NCI-H2196 (cell line): ENCODE results near the gene ANKRD6.

Source experiments
- DNase-seq: peaks from one replicate; lab custom pipeline; 2025; ENCODE audit not compliant: unreplicated experiment; lab: John Stamatoyannopoulos, UW

ANKRD6 gene

DNA sequence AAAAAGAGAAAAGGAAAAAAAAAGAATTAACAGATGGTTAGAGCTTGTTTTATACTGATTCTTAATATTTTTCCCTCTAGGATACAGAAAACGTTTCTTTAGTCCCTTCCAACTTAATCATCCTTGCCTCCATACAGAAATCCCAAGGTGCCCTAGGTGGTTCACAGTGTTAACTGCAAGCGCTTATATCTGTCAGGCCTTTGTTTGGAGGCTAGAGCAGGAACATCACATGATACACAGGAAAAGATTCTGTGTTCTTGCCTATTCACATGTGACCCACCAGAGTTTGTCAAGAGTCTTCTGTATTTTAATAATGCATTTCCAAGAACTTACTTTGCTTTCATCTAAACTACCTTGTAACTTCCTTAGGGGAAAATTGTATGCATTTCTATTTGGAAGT, 31.3 kb downstream of the ANKRD6 start:
- DNase-seq = no peak

DNA sequence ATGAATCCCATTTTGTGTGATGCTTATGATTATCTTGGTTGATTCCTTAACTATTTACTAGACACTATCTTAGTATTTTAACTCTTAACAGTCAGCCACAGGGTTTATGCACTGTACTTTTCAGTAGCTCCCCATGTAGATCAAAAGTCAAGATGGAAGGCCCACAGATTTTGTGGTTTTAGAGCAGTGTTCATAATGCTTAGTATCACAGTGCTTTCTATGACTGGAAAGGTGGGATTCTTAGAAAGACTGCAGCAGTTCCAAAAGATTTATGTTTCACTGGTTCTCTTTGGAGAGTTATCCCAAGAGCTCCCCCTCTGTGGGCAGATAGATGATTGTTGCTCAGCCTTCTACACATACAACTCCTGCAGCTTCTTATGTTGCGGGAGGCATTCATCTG, 34.5 kb downstream of the ANKRD6 start:
- DNase-seq = no peak

DNA sequence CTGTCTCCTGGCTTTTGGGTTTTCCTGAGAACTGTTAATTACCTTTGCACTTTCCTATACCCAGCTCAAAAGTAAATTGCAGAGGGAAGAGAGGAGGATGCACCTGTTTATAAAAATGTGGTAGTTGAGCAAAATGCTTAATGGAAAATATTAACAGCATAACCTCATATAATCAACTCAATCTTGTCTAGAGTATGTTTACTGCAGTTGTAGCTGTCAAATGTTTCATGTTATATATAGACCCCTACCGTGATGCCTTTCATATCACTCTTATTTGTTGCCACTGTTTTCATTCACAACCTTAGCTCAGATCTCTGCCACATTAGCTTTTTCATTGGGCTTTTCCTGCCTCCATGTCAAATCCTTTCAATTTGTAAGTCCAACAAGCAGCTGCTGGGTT, 36.0 kb downstream of the ANKRD6 start:
- DNase-seq = no peak

DNA sequence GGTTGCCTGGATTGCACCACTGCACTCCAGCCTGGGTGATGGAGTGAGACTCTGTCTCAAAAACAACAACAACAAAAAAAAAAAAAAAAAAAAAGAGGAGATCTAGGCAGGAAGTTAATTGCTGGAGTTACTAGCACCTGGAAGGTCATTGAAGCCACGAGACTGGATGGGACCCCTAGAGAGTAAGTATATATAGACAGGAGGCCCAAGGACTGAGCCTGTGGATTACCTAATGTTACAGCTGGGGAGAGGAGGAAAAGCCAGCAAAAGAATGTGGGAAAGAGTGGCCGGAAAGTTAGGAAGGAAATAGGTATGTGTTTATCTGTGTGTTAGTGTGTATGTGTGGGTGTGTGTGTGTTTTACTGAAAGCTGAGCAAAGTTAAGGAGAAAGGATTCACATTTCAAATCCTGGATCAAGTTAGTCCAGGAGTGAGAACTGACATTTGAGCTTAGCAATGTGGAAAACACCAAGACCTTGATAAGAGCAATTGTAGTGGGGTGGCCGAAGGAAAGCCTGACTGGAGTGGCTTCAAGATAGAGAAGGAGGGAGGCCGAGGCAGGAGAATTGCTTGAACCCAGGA, 38.4 kb downstream of the ANKRD6 start:
- DNase-seq = no peak

DNA sequence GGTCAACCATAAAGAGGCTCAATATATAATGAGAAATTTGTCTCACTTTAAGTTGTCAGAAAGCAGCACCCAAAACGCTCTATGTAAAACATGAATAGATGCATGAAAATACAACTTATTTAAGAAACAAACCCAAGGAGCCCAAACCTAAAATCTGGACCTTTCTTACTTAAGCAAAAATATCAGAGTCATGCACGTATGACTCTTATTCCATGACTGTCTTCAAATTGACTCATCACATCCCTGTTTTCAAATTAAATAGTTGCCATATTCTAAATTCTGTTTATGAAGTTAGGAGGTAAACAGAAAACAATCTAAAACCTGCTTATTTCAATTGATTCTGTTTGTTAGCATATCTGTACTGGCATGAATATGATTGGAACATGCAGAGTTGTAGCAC, 42.1 kb downstream of the ANKRD6 start:
- no peak for DNase-seq

DNA sequence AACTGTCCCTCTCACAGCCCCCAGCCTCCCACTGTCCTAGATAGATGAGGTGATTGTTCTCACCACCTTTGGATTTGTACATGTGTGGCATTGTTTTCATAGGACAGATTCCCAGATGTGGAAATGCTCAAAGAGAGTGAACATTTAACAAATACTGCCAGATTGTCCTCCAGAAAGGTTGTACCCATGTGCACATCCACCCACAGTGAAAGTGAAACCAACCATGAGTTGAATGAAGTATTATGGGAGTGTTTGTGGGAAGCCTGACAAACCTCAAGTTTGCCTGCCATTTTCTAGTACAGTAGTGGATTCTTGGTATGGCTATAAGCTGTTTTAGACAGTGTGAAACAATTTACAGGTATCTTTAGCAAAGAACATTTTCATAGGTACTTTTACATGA, 42.7 kb downstream of the ANKRD6 start:
- DNase-seq = peak; percentile 15

DNA sequence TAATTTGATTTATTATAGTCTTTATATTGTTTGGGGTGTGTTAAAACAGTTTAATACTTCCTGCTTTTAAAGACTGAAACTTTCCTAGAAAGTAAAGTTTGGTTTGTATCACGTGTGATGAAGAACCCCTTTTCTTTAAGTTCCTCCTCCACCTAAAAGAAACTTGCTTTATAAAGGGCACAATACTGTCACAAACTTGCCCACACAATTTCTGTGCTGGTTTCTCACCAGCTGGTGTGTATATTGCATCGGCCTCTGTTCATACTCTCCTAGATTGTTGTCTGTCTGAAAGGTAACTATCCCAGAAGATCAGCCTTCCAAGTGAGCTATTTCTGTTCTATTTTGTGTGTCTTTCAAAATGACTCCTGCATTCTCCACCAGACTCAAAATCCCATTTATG, 46.9 kb downstream of the ANKRD6 start:
- DNase-seq = no peak

DNA sequence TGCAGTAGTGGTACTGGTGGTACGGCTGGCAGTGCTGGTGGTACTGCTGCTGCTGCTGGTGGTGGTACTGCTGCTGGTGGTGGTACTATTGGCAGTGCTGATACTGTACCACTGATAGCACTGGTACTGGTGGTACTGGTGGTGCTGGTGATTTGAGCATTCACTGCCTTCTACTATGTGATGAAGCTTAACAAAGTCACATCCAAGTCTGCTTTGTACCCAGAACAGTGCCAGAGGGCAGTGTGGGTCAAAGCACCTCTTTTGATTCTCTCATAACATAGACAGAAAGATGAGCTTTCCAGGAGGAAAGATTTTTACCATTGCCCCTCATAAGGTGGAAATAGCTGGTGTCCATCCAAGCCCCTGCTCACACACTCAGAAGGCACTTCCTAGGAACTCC, 48.7 kb downstream of the ANKRD6 start:
- DNase-seq = no peak

DNA sequence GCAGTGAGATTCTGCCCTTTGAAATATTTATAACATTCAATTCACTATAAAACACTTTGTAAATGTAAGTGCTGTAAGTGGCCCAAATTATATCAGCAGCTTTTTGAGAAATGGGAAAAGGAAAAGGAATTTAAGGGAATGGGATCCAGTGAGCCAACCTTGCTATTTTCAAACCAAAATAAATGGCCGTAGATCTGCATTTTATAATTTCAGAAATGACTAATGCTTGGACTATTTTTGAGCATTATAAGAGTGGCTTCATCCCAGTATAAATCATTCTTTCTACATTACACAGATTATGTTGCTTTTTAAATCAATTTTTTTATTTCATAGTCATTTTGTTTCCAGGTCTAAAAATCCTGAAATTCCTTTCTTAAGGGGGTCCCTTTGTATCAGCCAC, 49.2 kb downstream of the ANKRD6 start:
- DNase-seq = no peak

DNA sequence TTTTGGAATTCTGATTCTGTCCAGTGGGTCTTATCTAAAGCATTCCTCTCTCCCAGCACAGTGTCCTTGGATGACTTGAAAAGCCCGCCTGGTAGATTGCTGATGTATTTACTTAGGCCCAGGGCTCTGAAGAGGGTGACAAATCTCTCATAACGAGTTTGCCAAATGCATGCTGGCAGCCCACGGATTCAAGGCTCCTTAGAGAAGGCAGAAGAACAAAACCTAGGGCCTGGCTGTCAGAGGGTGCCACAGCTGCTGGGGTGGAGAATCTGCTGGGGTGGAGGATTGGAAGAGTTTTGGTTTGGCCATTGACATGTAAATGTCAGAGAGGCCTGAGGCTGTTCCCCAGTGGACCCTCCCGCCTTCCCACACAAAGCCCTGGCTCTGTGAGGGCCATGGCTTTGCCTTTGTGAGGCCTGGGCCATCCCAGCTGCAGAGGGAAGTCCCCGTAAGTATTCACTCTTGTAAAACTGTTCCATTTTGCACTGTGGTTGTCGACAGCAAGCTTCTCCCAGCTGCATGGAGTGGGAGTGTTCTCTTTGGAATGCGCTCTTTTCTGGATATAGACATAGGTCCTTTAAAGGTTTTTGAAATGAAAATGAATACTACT, 50.3 kb downstream of the ANKRD6 start:
- DNase-seq = peak; percentile 11

DNA sequence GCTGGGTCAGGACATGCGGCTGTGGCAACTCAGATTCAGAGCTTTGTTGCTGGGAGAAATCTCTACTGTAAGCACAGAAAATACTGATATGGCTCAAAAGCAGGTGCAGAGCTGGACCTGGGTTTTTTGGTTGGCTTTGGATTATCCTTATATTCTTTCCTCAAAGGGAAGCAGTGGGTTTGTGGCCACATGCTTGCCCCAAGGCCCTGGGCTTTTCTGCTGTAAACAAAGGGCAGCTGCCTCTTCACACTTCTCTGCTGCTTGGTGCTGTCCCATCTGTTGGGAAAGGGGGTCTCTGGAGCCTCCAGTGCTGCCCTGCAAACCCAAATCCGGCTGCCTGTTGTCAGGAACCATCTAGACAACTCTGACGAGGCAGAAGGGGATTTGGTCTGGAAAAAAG, 52.4 kb downstream of the ANKRD6 start:
- no peak for DNase-seq

DNA sequence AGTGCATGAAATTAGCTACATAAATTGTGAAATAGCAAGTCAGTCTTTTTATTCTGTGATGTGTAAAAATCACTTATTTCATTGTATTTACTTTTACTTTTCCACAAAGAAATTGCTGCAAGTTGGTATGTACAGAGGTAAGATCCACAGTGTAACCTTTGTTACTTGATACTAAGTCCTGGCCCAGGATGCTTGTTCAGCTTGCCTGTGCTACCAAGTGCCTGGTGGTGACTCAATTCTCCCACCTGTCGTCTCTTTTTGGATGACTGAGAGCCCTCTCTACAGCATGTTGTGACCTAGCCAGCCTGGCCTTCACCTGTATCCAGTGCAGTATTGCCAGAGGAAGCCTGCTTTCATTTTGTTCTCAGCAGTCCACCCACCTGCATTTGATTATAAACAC, 54.9 kb downstream of the ANKRD6 start:
- peak; percentile 75 for DNase-seq

DNA sequence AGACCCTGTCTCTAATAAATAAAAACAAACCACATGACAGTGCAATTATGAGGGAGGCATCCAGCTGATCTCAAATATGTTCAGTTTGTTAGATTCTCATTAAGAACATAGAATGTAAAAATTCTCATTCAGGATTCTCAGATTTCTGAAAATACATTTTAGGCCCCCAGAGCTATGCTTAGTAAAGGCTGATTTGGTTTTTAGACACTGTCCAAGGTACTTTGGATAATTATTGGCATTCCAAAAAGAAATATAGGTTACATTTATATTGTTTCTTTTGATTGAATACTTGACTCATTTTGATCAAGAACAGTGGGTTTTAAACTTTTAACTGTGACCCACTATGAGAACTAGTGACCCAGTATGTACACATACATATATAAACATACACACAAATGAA, 55.5 kb downstream of the ANKRD6 start:
- no peak for DNase-seq

DNA sequence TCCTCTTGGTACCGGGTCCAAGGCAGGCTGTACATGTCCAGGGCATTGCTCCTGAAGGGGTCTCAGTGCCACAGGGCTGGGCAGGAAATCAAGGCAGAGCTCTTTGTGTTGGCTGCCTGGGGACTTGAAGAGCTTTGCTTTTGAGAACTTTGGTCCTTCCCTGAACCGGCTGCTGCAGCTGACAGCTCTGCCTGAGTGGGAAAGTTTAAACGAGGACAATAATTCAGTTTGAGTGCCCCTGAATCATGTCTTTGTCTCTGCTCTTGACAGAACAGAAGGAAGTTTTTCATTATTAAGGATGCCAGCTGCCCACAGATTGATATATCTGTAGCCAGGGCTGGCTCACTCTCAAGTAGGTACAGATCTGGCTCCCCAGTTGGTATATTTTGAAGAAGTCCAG, 56.1 kb downstream of the ANKRD6 start:
- DNase-seq = no peak

DNA sequence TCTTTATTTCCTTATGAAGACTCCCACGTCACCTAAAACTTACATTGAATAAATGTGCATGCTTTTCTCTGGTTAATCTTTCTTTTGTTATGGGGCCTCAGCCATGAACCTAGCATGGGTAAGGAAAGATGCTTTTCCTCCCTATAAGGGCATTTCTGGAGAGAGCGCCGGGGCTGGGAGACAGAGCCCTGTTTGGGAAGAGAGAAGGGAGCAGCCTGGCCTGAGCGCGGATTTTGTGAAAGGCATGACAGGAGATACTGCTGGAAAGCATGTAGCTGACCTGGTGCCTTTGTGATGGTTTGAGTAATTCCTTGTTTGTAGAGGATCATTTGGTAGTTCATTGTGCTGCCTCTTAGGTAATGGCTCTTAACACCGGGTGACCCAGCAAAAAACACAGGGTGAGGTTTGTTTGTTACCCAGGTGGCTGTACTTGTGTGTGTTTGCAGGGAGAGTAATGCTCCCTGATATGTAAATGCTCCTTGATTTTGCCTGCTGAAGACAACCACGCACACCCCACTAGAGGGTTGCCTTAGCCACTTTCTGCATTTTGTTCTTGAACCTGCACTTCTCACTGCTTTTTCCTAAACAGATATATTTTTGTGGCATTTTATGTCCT, 59.2 kb downstream of the ANKRD6 start:
- peak; percentile 67 for DNase-seq

DNA sequence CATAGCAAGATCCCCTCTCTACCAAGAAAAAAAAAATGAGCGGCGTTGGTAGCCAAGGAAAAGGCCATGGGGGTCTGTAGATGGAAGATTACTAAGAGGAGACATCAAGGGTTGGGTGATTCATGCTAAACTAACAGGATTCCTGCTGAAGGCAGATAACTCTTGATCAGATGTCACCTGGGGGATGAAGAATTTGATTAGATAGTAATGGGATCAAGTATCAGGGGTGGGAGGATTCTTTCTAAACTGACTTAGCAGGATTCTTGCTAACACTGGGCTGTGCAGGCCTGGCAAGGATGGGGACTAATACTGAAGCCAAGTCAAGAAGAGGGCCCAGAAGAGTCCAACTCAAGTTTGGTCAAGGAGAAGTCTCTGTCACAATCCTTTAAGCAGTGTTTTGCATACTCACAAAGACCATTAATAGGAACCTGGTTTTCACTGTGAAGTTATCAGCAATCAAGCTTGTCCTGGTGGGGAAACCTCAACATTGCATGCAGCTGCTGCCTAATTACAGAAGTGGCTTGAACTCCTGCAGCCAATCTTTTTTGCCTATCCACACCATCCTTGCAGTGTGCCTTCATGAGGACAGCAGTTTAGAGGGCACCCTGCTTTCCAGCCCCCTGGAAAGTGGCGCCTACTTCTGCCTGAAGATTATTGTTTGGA, 61.3 kb downstream of the ANKRD6 start:
- no peak for DNase-seq

DNA sequence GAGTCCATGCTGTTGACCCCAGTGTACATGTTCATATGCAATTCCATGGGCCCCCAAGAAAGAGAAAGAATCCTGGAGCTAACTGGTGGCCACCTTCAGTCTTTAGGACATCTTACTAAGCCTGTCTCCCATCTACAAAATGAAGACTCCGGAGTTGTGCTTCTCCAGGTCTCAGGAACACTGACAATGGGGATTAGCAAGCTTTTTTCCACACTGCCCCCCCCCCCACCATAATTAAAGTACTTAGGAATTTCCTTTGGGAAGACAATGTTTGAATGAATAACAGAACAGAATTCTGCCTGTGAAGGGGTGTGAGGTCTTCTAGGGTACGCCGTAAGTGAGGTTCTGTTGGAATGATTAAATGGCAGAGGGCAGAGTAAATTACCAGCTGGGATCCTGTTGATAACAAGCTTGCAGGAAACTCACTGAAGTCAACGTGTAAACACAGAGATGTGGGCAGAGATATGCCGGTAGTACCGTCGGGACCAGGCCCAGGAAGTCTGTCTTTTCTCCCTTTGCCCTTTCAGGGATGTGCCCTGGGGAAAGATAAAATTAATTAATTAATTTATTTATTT, 63.1 kb downstream of the ANKRD6 start:
- no peak for DNase-seq

DNA sequence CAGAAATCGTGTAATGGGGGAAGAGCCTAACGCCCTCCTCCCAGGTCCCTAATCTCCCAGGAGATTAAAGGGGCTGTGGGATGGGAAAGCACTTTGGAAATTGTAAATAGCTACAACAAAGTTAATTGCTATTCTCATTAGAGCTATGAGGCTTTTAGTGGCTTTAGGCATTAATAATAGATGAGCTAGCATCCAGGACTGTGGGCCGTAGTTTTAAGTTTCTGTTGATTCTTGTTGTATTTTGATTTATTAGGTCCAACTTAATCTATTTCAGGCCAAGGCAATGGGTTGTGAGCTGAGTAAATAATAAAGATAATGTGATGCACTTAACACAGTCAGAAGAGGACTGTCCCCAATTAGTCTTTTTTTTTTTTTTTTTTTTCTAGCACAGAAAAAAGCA, 67.7 kb downstream of the ANKRD6 start:
- DNase-seq = no peak

DNA sequence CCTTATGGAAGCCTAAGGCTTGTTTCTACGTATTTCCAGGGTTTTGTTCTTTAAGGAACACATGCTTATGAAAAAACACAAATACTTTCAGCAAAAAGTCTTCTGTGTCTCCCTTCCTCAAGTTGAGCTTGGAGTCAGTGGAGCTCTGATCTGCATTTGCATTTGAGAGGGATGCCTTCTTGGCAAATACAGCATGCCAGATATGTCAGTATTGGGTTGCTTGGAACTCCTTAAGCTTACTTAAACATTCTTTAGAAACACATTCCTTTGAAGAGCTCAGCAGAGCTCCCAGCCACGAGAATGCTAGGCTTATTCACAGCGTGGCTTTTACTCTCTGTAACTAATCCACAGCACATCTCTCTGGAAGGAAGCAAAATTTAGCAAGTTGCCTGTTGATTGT, 68.3 kb downstream of the ANKRD6 start:
- no peak for DNase-seq

DNA sequence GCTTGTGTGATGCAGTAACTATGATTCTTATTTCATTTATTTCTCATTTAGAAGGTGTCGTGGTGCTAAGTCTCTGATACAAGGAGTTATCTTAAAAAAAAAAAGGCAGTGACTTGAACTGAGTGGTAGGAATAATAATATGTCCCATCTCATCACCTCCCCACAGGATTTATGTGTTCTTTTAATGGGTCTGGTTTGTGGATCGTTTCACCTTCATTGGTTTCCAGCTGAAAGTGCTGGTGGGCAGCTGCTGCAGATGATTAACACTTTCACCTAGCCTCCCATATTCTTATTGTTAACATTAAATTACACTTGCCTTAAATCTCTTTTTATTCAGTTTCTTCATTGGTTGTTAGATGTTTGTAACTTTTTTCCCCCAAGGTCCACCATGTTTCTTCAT, 68.8 kb downstream of the ANKRD6 start:
- no peak for DNase-seq

DNA sequence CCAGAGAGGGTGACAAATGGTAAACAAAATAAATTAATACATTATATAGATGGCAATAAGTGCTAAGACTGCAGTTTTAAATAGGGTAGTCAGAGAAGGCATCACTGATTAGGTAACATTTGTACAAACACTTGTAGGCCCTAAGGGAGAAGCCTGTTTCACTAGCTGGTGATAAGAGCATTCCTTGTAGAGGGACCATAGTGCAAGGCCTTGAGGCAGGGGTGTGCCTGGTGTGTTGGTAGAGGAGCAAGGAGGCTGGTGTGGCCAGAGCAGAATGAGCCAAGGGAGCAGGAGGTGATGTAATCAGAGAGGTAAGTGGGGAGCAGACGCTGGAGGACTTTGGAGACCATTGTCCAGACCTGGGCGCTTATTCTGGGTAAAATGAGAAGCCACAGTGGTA, 70.7 kb downstream of the ANKRD6 start:
- DNase-seq = no peak

DNA sequence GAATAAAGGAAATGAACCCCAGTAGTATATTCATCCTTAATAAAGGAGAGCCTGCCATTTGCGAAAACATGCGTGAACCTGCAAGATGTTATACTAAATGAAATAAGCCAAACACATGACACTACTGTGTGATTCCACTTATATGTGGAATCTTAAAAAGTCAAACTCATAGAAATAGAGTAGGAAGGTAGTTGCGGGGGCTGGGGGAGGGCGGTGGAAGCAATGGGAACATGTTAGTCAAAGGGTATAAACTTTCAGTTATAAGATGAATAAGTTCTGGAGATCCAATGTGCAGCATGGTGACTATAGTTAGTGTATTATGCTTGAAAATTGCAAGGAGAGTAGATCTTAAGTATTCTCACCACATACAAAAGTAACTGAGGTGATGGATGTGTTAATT, 72.9 kb downstream of the ANKRD6 start:
- no peak for DNase-seq
